ENCODE measurements around the gene CLDND2. TPM values are rescaled to one million over a fixed set of nuclear protein-coding genes. Genes with fewer than 3 reads are reported as not detected.

CLDND2 gene
- total and polyA plus RNA-seq, 2 of the 4 experiments (the other 2 are of a cell fraction), result not detected

DNA sequence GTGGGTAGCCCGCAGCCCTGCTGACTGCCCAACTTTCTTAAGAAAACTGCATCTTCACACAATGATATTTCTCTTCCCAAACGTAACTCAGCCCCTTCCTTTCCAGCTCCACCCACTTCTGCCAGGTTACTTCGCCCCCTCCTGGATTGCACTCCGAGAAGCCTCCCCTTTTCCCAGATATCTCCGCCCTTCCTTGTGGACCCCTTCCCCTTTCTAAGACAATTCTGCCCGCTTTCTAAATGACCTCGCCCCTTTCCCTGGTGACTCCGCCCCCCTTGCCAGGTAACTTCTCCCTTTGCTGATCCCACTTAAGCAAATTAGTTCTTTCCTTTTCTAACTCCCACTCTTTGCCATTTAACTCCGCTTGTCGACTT is 29.5 kb downstream of the CLDND2 start:
- dilution Hi-C loops (cut with HindIII; ENCODE audit: low sequenced_read_pairs, unreplicated experiment), result no loop called here
- Histone ChIP-seq H3K27ac (ENCODE audit: insufficient read depth, low read length) (no peak overlapping the region), H3K4ac (ENCODE audit: low read depth, low read length) (peak overlapping the region; percentile 50; the same call in 1 of the 2 replicates), H2AFZ (replicated peaks; ENCODE audit: low read length, poor library complexity) (peak overlapping the region; percentile 98), H3K9ac (ENCODE audit: low read depth, low read length) (no peak overlapping the region), H3K4me3 (ENCODE audit: insufficient read depth, low read depth, low read length) (peak overlapping the region; percentile 55), H3K4me1 (ENCODE audit: control insufficient read depth, insufficient read depth, low read length) (no peaks in the 10 kb centered on the region), H3K56ac (ENCODE audit: extremely low read depth, insufficient read depth, low read length) (no peak overlapping the region), H2BK15ac (ENCODE audit: low read depth, low read length) (no peak overlapping the region), H3K27me3 (ENCODE audit: control insufficient read depth, insufficient read depth, low read length) (no peaks in the 10 kb centered on the region), H4K20me1 (ENCODE audit: insufficient read depth, low read length) (no peaks in the 10 kb centered on the region), H3K9me1 (ENCODE audit: insufficient read depth, low read length) (0 out of 2 replicates have a peak, but pooled peaks cover 4% of the 10 kb centered on the region), H2BK20ac (ENCODE audit: low read depth, low read length) (no peak overlapping the region), H4K5ac (ENCODE audit: low read depth, low read length) (no peak overlapping the region), H3K23ac (ENCODE audit: low read depth, low read length) (no peak overlapping the region), H2AK9ac (replicated peaks; ENCODE audit: low read depth, low read length, poor library complexity) (peak overlapping the region; percentile 62), H3K9me3 (ENCODE audit: control insufficient read depth, insufficient read depth, low read length) (no peaks in the 10 kb centered on the region), H3K36me3 (ENCODE audit: control insufficient read depth, insufficient read depth, low read length) (no peaks in the 10 kb centered on the region), H4K91ac (ENCODE audit: insufficient read depth, low read depth, low read length) (no peak overlapping the region), H3K14ac (replicated peaks; ENCODE audit: low read depth, low read length) (no peak overlapping the region), H2BK120ac (ENCODE audit: low read depth, low read length) (no peak overlapping the region), H4K8ac (ENCODE audit: low read depth in 2 of 2, low read length in 2 of 2) (peak overlapping the region in 1 of 2 experiments; percentile 22; a peak in 1 of 4 replicates), H3K18ac (ENCODE audit: low read depth, low read length) (no peak overlapping the region), H3K79me1 (ENCODE audit: low read depth in 1 of 2, low read length in 2 of 2) (no peaks in the 10 kb centered on the region), H2AK5ac (ENCODE audit: low read depth, low read length) (no peak overlapping the region), H2BK5ac (ENCODE audit: low read depth, low read length, poor library complexity, severe bottlenecking) (no peak overlapping the region), H3K4me2 (ENCODE audit: low read depth, low read length) (peak overlapping the region; percentile 92)
- ChIA-PET POLR2A (ENCODE audit: unreplicated experiment) (interaction anchor here (0.5 to 0.6 kb wide), 3 partner anchors 19 to 28 kb away, joined by 3 to 5 read pairs (median 4); partner anchors contain the start of gene ETFB), CTCF (interaction anchor here (0.6 kb wide), 1 partner anchor 11 kb away, joined by 3 read pairs; no protein-coding TSS in a partner anchor)
- intact Hi-C loops (cut with micrococcal nuclease), result loop anchor here (1.0 to 5.0 kb wide), 6 partner anchors 27 to 438 kb away; partner anchors contain the start of gene ETFB
- BruUV-seq (replicated peaks), result no TSS peak
- in situ Hi-C loops (cut with MboI; ENCODE audit: low sequenced_read_pairs), result no loop called here
- TF ChIP-seq, protein P1, sequence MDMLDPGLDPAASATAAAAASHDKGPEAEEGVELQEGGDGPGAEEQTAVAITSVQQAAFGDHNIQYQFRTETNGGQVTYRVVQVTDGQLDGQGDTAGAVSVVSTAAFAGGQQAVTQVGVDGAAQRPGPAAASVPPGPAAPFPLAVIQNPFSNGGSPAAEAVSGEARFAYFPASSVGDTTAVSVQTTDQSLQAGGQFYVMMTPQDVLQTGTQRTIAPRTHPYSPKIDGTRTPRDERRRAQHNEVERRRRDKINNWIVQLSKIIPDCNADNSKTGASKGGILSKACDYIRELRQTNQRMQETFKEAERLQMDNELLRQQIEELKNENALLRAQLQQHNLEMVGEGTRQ (IDR thresholded peaks at IDR 0.05; ENCODE audit: low read depth, low read length), result no peak
- TF ChIP-seq CEBPB (IDR thresholded peaks at IDR 0.05; ENCODE audit: low read depth, low read length), result no peak
- TF ChIP-seq BHLHE40 (IDR thresholded peaks at IDR 0.05; ENCODE audit: low read depth, low read length), result no peak
- TF ChIP-seq CHD1 (IDR thresholded peaks at IDR 0.05; ENCODE audit: low read depth, low read length), result no peak
- no peak for TF ChIP-seq RFX5 (IDR thresholded peaks at IDR 0.05; ENCODE audit: low read depth, low read length)
- TF ChIP-seq, protein P2, sequence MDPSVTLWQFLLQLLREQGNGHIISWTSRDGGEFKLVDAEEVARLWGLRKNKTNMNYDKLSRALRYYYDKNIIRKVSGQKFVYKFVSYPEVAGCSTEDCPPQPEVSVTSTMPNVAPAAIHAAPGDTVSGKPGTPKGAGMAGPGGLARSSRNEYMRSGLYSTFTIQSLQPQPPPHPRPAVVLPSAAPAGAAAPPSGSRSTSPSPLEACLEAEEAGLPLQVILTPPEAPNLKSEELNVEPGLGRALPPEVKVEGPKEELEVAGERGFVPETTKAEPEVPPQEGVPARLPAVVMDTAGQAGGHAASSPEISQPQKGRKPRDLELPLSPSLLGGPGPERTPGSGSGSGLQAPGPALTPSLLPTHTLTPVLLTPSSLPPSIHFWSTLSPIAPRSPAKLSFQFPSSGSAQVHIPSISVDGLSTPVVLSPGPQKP (IDR thresholded peaks at IDR 0.05; ENCODE audit: borderline replicate concordance, low read depth, low read length), result no peak
- TF ChIP-seq MXI1 (IDR thresholded peaks at IDR 0.05; ENCODE audit: borderline replicate concordance, low read depth, low read length), result no peak
- no peak for DNase-seq
- WGBS, 2 experiments (ENCODE audit: extremely low coverage in 2 of 2, insufficient read length in 1 of 2), result 0% methylated on average over 10 of the region's 10 CpGs; no CpG with 5 or more reads in 1 of the 2 experiments
- ATAC-seq (ENCODE audit: low read depth), result peak; percentile 0; the same call in 1 of the 2 replicates
